Heart left ventricle (tissue), 13 donors: Measurements from ENCODE around the gene RECK.

ENCODE experiments used
- CTCF ChIP-seq, 12 donors: fragments of 200-600 bp; sonication (generic) in 4 of 12; IDR thresholded peaks; one replicate each; pipeline versions ENCODE4 v1.5.0 to v1.8.0; 2018 to 2022; ENCODE audit warnings: antibody characterized with exemption in 12 of 12, mild to moderate bottlenecking in 5 of 12
- POLR2A ChIP-seq, 2 donors: fragments of 450-650 bp; IDR thresholded peaks; one replicate each; pipeline ENCODE4 v1.6.1; 2017; ENCODE audit warnings: antibody characterized with exemption in 2 of 2, mild to moderate bottlenecking in 2 of 2, moderate library complexity in 2 of 2
- donor health status: ischemic (EF 13 %, LVEDD 7.1; RV severe dilation, severe dysfunction).
- donor health status: DM: no; HTN: yes; CAD: no.
- donor health status: DM: no; HTN: no; CAD: no.
- donor health status: ischemic (EF 25% LVEDD 6.9; RV normal size, moderate dysfunction).
- donor health status: ischemic (EF 25% LVEDD 5.7; RV mildly dilated, moderate dysfunction).
- donor health status: ischemic (EF 35%, LVEDD 5.7; RV mildly dilated, moderate dysfunction).
- donor health status: nonischemic (EF 11% LVEDD 7.7; RV severe dilation, severe dysfunction).
- donor health status: DM: yes; HTN: yes; CAD: no.
- donor health status: PGD.
- donor health status: ischemic (EF 29% LVEDD 5.4; RV normal size, mild dysfunction).
- donor health status: nonischemic (EF 23%, LVEDD 6.1; RV moderate dilation, normal function).

GRCh38 chr9:36127652-36128244 is 91.0 kb downstream of the RECK start:
- TF ChIP-seq POLR2A (IDR thresholded peaks at IDR 0.05) = no peak
- TF ChIP-seq CTCF (IDR thresholded peaks at IDR 0.05) = no peak
